ENCODE measurements around the gene CNGB1. TPM values are rescaled to one million over a fixed set of nuclear protein-coding genes. Genes with fewer than 3 reads are reported as not detected.

The CNGB1 gene
- polyA plus RNA-seq, 1 donor from 2014 or later, result 20.7 TPM

GRCh38 chr16:57987441-57988177, 16.7 kb upstream of the CNGB1 start:
- Histone ChIP-seq H2AFZ (ENCODE audit: low read depth, low read length) (no peak overlapping the region), H3K79me2 (replicated peaks; ENCODE audit: insufficient read depth, low read length) (no peaks in the 10 kb centered on the region), H3K36me3 (ENCODE audit: insufficient read depth, low read length) (no peaks in the 10 kb centered on the region), H3K9ac (ENCODE audit: low read length) (no peak overlapping the region), H4K20me1 (ENCODE audit: insufficient read depth) (no peaks in the 10 kb centered on the region), H3K9me2 (ENCODE audit: insufficient read depth, low read length) (no peaks in the 10 kb centered on the region), H3K4me3 (ENCODE audit: low read length) (no peak overlapping the region), H3F3A (ENCODE audit: insufficient read depth, low read length, poor library complexity, severe bottlenecking) (no peaks in the 10 kb centered on the region), H3K27me3 (ENCODE audit: insufficient read depth, low read depth, low read length) (peaks cover 30% of the 10 kb centered on the region), H3K27ac (ENCODE audit: low read length) (no peak overlapping the region), H3K4me2 (ENCODE audit: low read length) (no peak overlapping the region), H3K9me3 (ENCODE audit: low read length) (no peaks in the 10 kb centered on the region)
- no peak for TF ChIP-seq SMC3 (conservative IDR thresholded peaks at IDR 0.05; ENCODE audit: poor library complexity)
- TF ChIP-seq, protein P1, sequence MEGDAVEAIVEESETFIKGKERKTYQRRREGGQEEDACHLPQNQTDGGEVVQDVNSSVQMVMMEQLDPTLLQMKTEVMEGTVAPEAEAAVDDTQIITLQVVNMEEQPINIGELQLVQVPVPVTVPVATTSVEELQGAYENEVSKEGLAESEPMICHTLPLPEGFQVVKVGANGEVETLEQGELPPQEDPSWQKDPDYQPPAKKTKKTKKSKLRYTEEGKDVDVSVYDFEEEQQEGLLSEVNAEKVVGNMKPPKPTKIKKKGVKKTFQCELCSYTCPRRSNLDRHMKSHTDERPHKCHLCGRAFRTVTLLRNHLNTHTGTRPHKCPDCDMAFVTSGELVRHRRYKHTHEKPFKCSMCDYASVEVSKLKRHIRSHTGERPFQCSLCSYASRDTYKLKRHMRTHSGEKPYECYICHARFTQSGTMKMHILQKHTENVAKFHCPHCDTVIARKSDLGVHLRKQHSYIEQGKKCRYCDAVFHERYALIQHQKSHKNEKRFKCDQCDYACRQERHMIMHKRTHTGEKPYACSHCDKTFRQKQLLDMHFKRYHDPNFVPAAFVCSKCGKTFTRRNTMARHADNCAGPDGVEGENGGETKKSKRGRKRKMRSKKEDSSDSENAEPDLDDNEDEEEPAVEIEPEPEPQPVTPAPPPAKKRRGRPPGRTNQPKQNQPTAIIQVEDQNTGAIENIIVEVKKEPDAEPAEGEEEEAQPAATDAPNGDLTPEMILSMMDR (IDR thresholded peaks at IDR 0.05; ENCODE audit: poor library complexity, severe bottlenecking), result no peak
- no peak for TF ChIP-seq RAD21 (conservative IDR thresholded peaks at IDR 0.05)
- no peak for TF ChIP-seq EZH2 (IDR thresholded peaks at IDR 0.05; ENCODE audit: borderline replicate concordance, insufficient read depth, low read length, poor library complexity, severe bottlenecking)
- no peak for TF ChIP-seq EP300 (conservative IDR thresholded peaks at IDR 0.05; ENCODE audit: poor library complexity, severe bottlenecking)
- TF ChIP-seq TAF1 (IDR thresholded peaks at IDR 0.05; ENCODE audit: low read depth), result no peak
- TF ChIP-seq, protein P2, sequence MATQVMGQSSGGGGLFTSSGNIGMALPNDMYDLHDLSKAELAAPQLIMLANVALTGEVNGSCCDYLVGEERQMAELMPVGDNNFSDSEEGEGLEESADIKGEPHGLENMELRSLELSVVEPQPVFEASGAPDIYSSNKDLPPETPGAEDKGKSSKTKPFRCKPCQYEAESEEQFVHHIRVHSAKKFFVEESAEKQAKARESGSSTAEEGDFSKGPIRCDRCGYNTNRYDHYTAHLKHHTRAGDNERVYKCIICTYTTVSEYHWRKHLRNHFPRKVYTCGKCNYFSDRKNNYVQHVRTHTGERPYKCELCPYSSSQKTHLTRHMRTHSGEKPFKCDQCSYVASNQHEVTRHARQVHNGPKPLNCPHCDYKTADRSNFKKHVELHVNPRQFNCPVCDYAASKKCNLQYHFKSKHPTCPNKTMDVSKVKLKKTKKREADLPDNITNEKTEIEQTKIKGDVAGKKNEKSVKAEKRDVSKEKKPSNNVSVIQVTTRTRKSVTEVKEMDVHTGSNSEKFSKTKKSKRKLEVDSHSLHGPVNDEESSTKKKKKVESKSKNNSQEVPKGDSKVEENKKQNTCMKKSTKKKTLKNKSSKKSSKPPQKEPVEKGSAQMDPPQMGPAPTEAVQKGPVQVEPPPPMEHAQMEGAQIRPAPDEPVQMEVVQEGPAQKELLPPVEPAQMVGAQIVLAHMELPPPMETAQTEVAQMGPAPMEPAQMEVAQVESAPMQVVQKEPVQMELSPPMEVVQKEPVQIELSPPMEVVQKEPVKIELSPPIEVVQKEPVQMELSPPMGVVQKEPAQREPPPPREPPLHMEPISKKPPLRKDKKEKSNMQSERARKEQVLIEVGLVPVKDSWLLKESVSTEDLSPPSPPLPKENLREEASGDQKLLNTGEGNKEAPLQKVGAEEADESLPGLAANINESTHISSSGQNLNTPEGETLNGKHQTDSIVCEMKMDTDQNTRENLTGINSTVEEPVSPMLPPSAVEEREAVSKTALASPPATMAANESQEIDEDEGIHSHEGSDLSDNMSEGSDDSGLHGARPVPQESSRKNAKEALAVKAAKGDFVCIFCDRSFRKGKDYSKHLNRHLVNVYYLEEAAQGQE (IDR thresholded peaks at IDR 0.05; ENCODE audit: borderline replicate concordance), result no peak
- no peak for TF ChIP-seq MXI1 (conservative IDR thresholded peaks at IDR 0.05; ENCODE audit: poor library complexity, severe bottlenecking)
- TF ChIP-seq POLR2AphosphoS5 (IDR thresholded peaks at IDR 0.05), result no peak

GRCh38 chr16:57986196-57986595, 15.3 kb upstream of the CNGB1 start:
- Histone ChIP-seq H2AFZ (ENCODE audit: low read depth, low read length) (no peak overlapping the region), H3F3A (ENCODE audit: insufficient read depth, low read length, poor library complexity, severe bottlenecking) (no peaks in the 10 kb centered on the region), H3K9ac (ENCODE audit: low read length) (no peak overlapping the region), H3K27me3 (ENCODE audit: insufficient read depth, low read depth, low read length) (peaks cover 30% of the 10 kb centered on the region), H3K4me2 (ENCODE audit: low read length) (no peak overlapping the region), H3K27ac (ENCODE audit: low read length) (no peak overlapping the region), H3K36me3 (ENCODE audit: insufficient read depth, low read length) (no peaks in the 10 kb centered on the region), H3K9me2 (ENCODE audit: insufficient read depth, low read length) (no peaks in the 10 kb centered on the region), H3K4me3 (ENCODE audit: low read length) (peak overlapping the region; percentile 68), H3K9me3 (ENCODE audit: low read length) (no peaks in the 10 kb centered on the region), H3K79me2 (replicated peaks; ENCODE audit: insufficient read depth, low read length) (no peaks in the 10 kb centered on the region), H4K20me1 (ENCODE audit: insufficient read depth) (no peaks in the 10 kb centered on the region)
- TF ChIP-seq TAF1 (IDR thresholded peaks at IDR 0.05; ENCODE audit: low read depth), result no peak
- TF ChIP-seq POLR2AphosphoS5 (IDR thresholded peaks at IDR 0.05), result no peak
- no peak for TF ChIP-seq EZH2 (IDR thresholded peaks at IDR 0.05; ENCODE audit: borderline replicate concordance, insufficient read depth, low read length, poor library complexity, severe bottlenecking)
- TF ChIP-seq MXI1 (conservative IDR thresholded peaks at IDR 0.05; ENCODE audit: poor library complexity, severe bottlenecking), result no peak
- TF ChIP-seq SMC3 (conservative IDR thresholded peaks at IDR 0.05; ENCODE audit: poor library complexity), result no peak
- TF ChIP-seq, protein P2 (IDR thresholded peaks at IDR 0.05; ENCODE audit: borderline replicate concordance), result no peak

All from neural cell (in vitro differentiated cells).